DOHH2 (cell line): ENCODE measurements around the gene CARD14.

ENCODE experiments used
- EZH2phosphoT487 ChIP-seq: fragments of 200-600 bp; sonication (generic); IDR thresholded peaks from 2 replicates; pipeline ENCODE4 v1.6.1; 2017; ENCODE audit warnings: borderline replicate concordance, mild to moderate bottlenecking, antibody characterized with exemption, low read length, moderate library complexity, mixed read lengths
- TF ChIP-seq, protein P1 (sequence below): fragments of 200-600 bp; sonication (generic); IDR thresholded peaks from one replicate; pipeline ENCODE4 v1.5.1; 2014; ENCODE audit warnings: antibody characterized with exemption, mild to moderate bottlenecking, low read depth, low read length; ENCODE audit not compliant: poor library complexity, severe bottlenecking

DNA sequence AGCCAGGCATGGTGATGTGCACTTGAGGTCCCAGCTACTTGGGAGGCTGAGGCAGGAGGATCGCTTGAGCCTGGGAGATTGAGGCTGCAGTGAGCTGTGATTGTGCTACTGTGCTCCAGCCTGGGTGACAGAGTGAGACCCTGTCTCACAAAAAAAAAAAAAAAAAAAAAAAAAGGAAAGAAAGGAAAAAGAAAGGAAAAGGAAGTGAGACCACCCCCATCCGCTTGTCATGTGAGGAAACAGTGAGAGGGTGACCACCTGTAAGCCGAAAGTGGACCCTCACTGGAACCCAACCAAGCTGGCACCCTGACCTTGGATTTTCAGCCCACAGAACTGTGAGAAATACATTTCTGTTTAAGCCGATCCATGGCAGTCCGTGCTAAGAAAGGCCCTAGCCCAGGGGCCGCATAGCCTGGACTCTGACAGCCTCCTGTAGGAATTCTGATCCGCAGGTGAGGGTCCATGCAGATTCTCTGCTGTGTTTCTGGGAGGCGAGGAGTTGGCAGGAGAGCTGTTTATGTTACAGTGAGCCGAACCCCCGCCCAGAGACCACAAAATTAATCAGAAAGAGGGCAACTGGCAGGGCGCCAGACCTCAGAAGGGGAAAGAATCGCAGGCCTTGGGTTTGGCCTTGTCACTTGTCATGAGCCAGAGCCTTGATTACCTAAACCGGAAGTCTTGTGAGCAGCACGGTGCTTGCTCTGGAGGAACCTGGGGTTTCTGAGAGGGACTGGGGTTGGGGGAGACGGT, 49.4 kb downstream of the CARD14 start:
- no peak for TF ChIP-seq EZH2phosphoT487
- TF ChIP-seq, protein P1, sequence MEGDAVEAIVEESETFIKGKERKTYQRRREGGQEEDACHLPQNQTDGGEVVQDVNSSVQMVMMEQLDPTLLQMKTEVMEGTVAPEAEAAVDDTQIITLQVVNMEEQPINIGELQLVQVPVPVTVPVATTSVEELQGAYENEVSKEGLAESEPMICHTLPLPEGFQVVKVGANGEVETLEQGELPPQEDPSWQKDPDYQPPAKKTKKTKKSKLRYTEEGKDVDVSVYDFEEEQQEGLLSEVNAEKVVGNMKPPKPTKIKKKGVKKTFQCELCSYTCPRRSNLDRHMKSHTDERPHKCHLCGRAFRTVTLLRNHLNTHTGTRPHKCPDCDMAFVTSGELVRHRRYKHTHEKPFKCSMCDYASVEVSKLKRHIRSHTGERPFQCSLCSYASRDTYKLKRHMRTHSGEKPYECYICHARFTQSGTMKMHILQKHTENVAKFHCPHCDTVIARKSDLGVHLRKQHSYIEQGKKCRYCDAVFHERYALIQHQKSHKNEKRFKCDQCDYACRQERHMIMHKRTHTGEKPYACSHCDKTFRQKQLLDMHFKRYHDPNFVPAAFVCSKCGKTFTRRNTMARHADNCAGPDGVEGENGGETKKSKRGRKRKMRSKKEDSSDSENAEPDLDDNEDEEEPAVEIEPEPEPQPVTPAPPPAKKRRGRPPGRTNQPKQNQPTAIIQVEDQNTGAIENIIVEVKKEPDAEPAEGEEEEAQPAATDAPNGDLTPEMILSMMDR, result no peak
